GM12872 (cell line): Measurements from ENCODE around the gene ASIP.

Source experiments
- CTCF ChIP-seq: IDR thresholded peaks from 3 replicates; pipeline ENCODE4 v1.5.1; 2011; ENCODE audit warnings: low read depth, mild to moderate bottlenecking, low read length, moderate library complexity; ENCODE audit not compliant: insufficient read depth

ASIP gene

GRCh38 chr20:34246126-34246626 lies 5.0 kb downstream of the ASIP start:
- no peak for TF ChIP-seq CTCF

- no peak for TF ChIP-seq CTCF
These were observed 8.1 kb downstream of the ASIP start for GRCh38 chr20:34249291-34249690.

GRCh38 chr20:34250005-34250404 lies 8.8 kb downstream of the ASIP start:
- no peak for TF ChIP-seq CTCF

GRCh38 chr20:34251619-34252018 lies 10.4 kb downstream of the ASIP start:
- TF ChIP-seq CTCF: no peak

GRCh38 chr20:34254979-34255378 lies 13.8 kb downstream of the ASIP start:
- TF ChIP-seq CTCF: no peak

- TF ChIP-seq CTCF: no peak
These were observed 15.5 kb downstream of the ASIP start for GRCh38 chr20:34256629-34257124.

GRCh38 chr20:34260208-34260942 lies 19.2 kb downstream of the ASIP start:
- no peak for TF ChIP-seq CTCF
